GM21717 (cell line): ENCODE results near the gene UGT2B28.
"Not testable (repeated sequence)": the region's sequence is repeated elsewhere in the genome, so short reads cannot be mapped to it uniquely, and the experiment has no call there.

Experiments
- ATAC-seq: cut with Tn5 transposase; IDR thresholded peaks from one replicate; pipeline ENCODE4 v1.9.1; 2021; ENCODE audit warnings: mild to moderate bottlenecking, moderate library complexity; ENCODE audit not compliant: unreplicated experiment

Gene UGT2B28

GRCh38 chr4:69280081-69280480 is at the start of gene UGT2B28:
Gene UGT2B28 (plus strand): TSS chr4:69280475. CDS start chr4:69280501, 26 bp downstream.
- ATAC-seq, result not testable (repeated sequence)

GRCh38 chr4:69239092-69239491 is 41.2 kb upstream of the UGT2B28 start:
- ATAC-seq, result no peak

- no peak for ATAC-seq
Measured at GRCh38 chr4:69239557-69240168, 40.6 kb upstream of the UGT2B28 start.

DNA sequence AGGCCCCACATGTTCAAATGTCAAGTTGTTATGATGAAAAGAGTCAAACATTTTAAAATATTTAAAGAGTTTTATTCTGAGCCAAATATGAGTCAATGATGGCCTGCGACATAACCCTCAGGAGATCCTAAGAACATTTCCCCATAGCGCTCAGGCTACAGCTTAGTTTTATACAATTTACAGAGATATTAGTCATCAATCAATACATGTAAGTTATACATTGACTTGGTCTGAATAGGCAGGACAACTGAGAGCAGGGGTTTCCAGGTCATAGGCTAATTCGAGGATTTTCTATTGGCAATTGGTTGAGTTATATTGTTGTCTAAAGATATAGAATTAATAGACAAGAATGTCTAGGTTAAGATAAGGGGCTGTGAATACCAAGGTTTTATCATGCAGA is 39.5 kb upstream of the UGT2B28 start:
- ATAC-seq, result not testable (repeated sequence)

DNA sequence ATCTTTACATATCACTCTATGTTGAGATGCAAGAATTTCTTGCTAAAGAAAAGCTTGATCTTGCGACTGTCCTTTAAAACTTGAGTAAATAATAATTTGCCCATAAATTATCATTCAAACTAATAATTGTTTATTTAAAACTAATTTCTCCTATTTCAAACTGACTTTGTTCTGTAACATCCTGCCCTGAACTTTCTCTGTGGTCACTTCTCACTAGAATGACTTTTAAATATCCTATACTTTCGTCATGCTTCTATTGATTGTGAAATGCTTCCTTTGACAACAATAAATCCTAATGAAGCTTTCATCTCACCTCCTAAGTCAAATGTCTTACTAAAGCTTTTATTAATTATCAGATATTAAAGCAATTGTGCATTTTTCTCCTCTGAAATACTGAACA is 38.5 kb upstream of the UGT2B28 start:
- ATAC-seq, result not testable (repeated sequence)

GRCh38 chr4:69242562-69243240 is 37.6 kb upstream of the UGT2B28 start:
- not testable (repeated sequence) for ATAC-seq

DNA sequence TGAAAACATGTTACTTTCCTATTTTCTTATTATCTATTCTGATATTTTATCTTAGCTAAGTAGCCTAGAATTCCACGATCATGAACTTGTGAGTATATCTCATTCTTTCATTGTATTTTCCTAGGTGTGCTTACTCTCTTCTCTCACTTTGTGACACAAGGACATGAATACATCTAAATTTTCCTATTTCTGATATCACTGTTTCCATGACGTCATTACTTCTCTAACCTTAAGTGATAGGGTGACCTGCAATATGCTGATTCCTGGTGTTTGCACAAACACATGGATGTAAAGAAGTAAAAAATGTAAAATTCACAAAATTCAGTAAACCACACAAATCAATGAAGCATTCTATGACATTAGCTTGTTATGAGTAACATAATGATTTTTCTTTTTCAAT is 29.4 kb upstream of the UGT2B28 start:
- ATAC-seq, result not testable (repeated sequence)

DNA sequence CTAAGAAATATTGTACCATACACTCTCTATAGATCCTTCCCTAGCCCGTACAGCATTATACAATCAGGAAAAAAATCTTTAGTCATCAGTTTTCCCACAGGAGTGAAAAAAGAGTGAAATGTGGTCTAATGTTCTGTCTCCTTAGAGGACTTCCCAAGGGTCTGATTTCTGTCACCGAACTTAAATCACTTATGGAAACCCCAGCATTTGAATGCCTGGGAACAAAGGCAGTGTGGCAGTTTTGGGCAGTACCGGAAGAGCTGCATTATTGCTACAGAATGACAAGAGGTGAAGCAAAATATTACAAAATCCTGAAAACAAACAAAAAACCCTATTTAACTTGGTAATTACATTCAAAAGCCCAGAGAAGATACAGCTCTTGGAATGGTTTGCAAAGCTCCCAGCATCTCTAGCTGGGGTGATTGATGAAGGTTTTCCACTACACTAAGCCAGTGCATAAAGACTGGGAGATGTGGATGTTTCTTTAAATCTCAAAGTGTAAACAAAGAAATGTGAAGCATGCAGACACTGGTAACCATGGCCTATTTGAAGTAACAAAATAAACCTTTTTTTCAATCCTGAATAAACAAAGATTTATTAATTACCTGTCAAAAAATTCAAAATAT is 27.0 kb upstream of the UGT2B28 start:
- not testable (repeated sequence) for ATAC-seq

- not testable (repeated sequence) for ATAC-seq
Measured at GRCh38 chr4:69268612-69269011, 11.7 kb upstream of the UGT2B28 start.

- ATAC-seq, result not testable (repeated sequence)
Measured at GRCh38 chr4:69296356-69296755, 16.1 kb downstream of the UGT2B28 start.

GRCh38 chr4:69308426-69309033 is 28.3 kb downstream of the UGT2B28 start:
- not testable (repeated sequence) for ATAC-seq

GRCh38 chr4:69309549-69310076 is 29.3 kb downstream of the UGT2B28 start:
- ATAC-seq, result not testable (repeated sequence)

- ATAC-seq, result not testable (repeated sequence)
Measured at GRCh38 chr4:69310262-69310661, 30.0 kb downstream of the UGT2B28 start.

DNA sequence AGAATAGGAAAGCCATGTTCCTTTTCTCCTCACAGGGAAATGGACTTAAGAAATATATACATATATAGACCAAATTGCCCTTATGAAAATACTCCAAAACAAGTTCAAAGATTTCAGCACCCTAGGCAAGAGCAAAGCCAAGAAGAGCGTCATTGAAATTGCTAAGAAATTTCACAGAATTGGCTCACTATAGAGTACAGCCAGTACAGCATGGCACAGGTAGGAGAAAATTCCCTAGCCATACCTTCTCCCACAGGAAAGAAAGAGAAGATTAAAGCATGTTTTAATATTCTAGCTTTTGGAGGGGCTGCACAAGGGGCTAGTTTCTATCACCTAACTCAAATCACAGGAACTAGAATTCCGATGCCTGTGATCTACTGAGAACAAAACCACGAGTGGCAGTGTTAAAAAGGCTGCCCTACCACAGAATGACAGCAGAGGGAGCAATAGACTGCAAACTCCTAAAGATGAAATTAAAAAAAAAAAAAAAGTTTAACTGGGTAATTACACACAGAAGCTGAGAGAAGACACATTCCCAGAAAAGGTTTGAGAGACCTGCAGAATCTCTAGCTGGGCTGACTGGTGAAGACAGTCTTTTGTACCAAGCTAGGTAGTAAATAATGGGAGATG is 37.5 kb downstream of the UGT2B28 start:
- ATAC-seq, result peak; percentile 50

GRCh38 chr4:69321153-69321729 is 41.0 kb downstream of the UGT2B28 start:
- no peak for ATAC-seq

GRCh38 chr4:69322055-69322454 is 41.8 kb downstream of the UGT2B28 start:
- no peak for ATAC-seq

DNA sequence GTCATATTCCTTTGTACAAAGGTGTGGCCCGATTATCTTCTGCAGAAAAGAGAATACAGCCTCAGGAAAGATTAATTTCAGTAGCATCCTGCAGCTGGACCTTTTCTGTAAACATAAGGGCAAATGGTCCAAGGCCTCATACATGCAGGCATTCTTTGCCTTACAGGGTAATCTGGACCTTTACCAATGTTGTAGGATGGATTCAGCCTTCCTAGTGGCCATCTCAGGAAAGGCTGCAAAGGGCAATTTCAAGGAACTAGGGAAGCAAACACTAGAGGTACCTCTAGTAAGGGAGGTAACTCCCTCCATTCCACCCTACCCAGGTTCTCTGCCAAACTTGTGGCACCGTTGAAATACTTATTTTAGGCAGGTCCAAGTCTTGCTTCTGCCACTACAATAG is 43.0 kb downstream of the UGT2B28 start:
- no peak for ATAC-seq

GRCh38 chr4:69330345-69331047 is 50.2 kb downstream of the UGT2B28 start:
- no peak for ATAC-seq

- not testable (repeated sequence) for ATAC-seq
Measured at GRCh38 chr4:69331304-69331703, 51.0 kb downstream of the UGT2B28 start.

- not testable (repeated sequence) for ATAC-seq
Measured at GRCh38 chr4:69335485-69335884, 55.2 kb downstream of the UGT2B28 start.
